Measurements from ENCODE around the gene OR1E1. TPM values are rescaled to one million over a fixed set of nuclear protein-coding genes. Genes with fewer than 3 reads are reported as not detected.

The OR1E1 gene
- total RNA-seq, 2 experiments from 2014 or later: not detected

Other genes starting within 250 kb of the OR1E1 start
- not detected for gene OR1A2, start 200.9 kb downstream of the OR1E1 start, total RNA-seq
- not detected for gene OR1A1, start 190.7 kb downstream of the OR1E1 start, total RNA-seq
- gene OR3A1, start 100.0 kb downstream of the OR1E1 start, total RNA-seq: under 1 TPM; 0.50 to 0.51 TPM
- gene OR3A2, start 12.1 kb downstream of the OR1E1 start, total RNA-seq: 1 to 10 TPM; 5.3 to 5.6 TPM
- gene OR3A3, start 13.0 kb upstream of the OR1E1 start, total RNA-seq: not detected
- not detected for gene OR1E2, start 35.4 kb upstream of the OR1E1 start, total RNA-seq
- gene SPATA22, start 73.4 kb upstream of the OR1E1 start, total RNA-seq: under 1 TPM in 1 of 2 experiments, not detected in 1; 0.36 TPM
- gene ASPA, start 77.6 kb upstream of the OR1E1 start, total RNA-seq: not detected
- under 1 TPM; 0.32 to 0.61 TPM for gene TRPV3, start 159.4 kb upstream of the OR1E1 start, total RNA-seq
- 1 to 10 TPM; 2.8 to 3.2 TPM for gene TRPV1, start 211.0 kb upstream of the OR1E1 start, total RNA-seq
- gene SHPK, start 237.8 kb upstream of the OR1E1 start, total RNA-seq: 10 to 100 TPM; 17.5 to 17.6 TPM
- gene CTNS, start 238.3 kb upstream of the OR1E1 start, total RNA-seq: 10 to 100 TPM; 29.4 to 31.2 TPM